BE2C (cell line): ENCODE results near the gene CUL9.

Experiments
- DNase-seq: peaks from one replicate; pipeline ENCODE4 v3.0.0-alpha.2; 2020
- H3K27me3 ChIP-seq: fragments of 250-450 bp; sonication (Bioruptor Pico); 2 replicates; pipeline ENCODE4 v1.5.1; 2020; ENCODE audit warnings: mild to moderate bottlenecking
- H3K36me3 ChIP-seq: fragments of 250-450 bp; sonication (Bioruptor Pico); 2 replicates; pipeline ENCODE4 v1.5.1; 2020; ENCODE audit warnings: mild to moderate bottlenecking
- H3K4me1 ChIP-seq: fragments of 250-450 bp; sonication (Bioruptor Pico); 2 replicates; pipeline ENCODE4 v1.5.1; 2020
- H3K4me3 ChIP-seq: 2 replicates; pipeline ENCODE4 v1.5.1; 2011; ENCODE audit warnings: low read depth, low read length
- H3K9me3 ChIP-seq: fragments of 250-450 bp; sonication (Bioruptor Pico); 2 replicates; pipeline ENCODE4 v1.5.1; 2020
- TF ChIP-seq, protein P1 (sequence below): IDR thresholded peaks from 2 replicates; pipeline ENCODE4 v1.5.1; 2012; ENCODE audit warnings: mild to moderate bottlenecking, low read depth, low read length

The CUL9 gene

DNA sequence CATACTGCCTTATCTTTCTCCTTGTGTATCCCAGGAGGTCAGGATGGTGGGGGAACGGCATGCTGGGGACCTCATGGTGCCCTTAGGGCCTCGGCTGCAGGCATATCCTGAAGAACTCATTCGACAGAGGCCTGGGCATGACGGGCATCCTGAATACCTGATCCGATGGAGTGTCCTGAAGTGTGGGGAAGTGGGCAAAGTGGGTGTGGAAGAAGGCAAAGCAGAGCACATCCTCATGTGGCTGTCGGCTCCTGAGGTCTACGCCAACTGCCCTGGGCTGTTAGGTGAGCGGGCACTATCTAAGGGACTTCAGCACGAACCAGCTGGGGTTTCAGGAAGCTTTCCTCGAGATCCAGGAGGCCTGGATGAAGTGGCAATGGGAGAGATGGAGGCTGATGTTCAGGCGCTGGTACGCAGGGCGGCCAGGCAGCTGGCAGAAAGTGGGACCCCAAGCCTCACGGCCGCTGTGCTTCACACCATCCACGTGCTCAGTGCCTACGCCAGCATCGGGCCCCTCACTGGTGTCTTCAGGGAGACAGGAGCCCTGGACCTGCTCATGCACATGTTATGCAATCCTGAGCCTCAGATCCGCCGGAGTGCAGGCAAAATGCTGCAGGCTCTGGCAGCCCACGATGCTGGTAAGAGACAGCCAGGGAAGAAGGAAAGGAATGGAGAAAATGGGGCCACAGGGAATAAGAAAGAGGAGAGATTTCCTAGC lies 2.4 kb downstream of the CUL9 start:
- Histone ChIP-seq H3K4me3 (no peak overlapping the region), H3K9me3 (no peaks in the 10 kb centered on the region), H3K27me3 (no peaks in the 10 kb centered on the region), H3K4me1 (no peaks in the 10 kb centered on the region), H3K36me3 (peaks cover 2% of the 10 kb centered on the region)
- TF ChIP-seq, protein P1, sequence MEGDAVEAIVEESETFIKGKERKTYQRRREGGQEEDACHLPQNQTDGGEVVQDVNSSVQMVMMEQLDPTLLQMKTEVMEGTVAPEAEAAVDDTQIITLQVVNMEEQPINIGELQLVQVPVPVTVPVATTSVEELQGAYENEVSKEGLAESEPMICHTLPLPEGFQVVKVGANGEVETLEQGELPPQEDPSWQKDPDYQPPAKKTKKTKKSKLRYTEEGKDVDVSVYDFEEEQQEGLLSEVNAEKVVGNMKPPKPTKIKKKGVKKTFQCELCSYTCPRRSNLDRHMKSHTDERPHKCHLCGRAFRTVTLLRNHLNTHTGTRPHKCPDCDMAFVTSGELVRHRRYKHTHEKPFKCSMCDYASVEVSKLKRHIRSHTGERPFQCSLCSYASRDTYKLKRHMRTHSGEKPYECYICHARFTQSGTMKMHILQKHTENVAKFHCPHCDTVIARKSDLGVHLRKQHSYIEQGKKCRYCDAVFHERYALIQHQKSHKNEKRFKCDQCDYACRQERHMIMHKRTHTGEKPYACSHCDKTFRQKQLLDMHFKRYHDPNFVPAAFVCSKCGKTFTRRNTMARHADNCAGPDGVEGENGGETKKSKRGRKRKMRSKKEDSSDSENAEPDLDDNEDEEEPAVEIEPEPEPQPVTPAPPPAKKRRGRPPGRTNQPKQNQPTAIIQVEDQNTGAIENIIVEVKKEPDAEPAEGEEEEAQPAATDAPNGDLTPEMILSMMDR: no peak
- DNase-seq: no peak

DNA sequence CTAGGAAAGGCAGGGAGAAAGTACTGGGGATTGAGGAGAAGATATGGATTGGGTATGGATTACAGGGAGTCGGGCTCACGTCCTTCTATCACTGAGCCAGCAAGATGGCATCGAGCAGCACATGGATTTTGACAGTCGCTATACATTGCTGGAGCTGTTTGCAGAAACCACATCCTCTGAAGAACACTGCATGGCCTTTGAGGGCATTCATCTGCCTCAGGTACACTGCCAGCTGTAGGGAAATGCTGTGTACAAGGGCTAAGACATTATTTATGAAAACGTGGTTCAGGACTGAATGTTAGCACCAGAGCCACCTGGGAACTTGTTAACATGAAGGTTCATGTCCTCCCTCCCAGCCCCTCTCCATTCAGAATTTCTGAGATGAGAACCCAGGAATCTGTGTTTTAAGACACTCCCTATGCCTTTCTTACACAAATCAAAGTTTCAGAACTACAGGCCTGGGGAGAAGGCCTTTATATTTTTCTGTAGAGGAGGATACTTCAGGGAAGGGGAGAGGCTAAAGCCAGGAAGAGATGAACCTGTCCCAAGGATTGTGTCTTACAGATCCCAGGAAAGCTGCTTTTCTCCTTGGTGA lies 3.5 kb downstream of the CUL9 start:
- TF ChIP-seq, protein P1: no peak
- no peak for DNase-seq
- Histone ChIP-seq H3K4me3 (no peak overlapping the region), H3K9me3 (no peaks in the 10 kb centered on the region), H3K27me3 (no peaks in the 10 kb centered on the region), H3K4me1 (no peaks in the 10 kb centered on the region), H3K36me3 (no peaks in the 10 kb centered on the region)

DNA sequence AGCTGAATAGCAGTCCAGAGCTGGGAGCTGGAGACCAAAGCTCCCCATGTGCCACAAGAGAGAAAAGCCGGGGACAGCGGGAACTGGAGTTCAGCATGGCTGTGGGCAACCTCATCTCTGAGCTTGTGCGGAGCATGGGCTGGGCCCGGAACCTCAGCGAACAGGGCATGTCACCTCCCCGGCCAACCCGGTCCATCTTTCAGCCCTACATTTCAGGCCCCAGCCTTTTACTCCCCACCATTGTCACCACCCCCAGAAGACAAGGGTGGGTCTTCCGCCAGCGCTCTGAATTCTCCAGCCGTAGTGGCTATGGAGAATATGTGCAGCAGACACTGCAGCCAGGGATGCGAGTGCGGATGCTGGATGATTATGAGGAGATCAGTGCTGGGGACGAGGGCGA lies 4.0 kb downstream of the CUL9 start:
- no peaks in the 10 kb centered on the region for H3K36me3 ChIP-seq
- H3K27me3 ChIP-seq: no peaks in the 10 kb centered on the region
- no peaks in the 10 kb centered on the region for H3K4me1 ChIP-seq
- DNase-seq: no peak
- no peak overlapping the region for H3K4me3 ChIP-seq
- TF ChIP-seq, protein P1: no peak
- H3K9me3 ChIP-seq: no peaks in the 10 kb centered on the region

DNA sequence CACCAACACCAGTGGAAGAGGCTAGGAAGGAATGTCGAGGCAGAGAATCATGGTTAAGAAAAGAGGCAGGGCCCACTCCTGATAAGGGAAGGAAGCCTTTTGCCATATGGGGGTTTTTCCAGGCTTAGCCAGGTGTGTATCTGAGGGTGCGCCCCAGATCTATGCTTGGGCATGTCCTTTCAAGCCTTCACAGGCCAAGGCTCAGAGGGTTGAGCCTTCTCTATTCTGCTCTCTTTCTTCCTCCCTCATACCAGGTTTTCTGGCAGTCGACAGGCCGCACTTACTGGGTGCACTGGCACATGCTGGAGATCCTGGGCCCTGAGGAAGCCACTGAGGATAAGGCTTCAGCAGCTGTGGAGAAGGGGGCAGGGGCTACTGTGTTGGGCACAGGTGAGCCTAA lies 4.7 kb downstream of the CUL9 start:
- Histone ChIP-seq H3K27me3 (no peaks in the 10 kb centered on the region), H3K4me3 (no peak overlapping the region), H3K4me1 (no peaks in the 10 kb centered on the region), H3K36me3 (no peaks in the 10 kb centered on the region), H3K9me3 (no peaks in the 10 kb centered on the region)
- DNase-seq: no peak
- TF ChIP-seq, protein P1: no peak

DNA sequence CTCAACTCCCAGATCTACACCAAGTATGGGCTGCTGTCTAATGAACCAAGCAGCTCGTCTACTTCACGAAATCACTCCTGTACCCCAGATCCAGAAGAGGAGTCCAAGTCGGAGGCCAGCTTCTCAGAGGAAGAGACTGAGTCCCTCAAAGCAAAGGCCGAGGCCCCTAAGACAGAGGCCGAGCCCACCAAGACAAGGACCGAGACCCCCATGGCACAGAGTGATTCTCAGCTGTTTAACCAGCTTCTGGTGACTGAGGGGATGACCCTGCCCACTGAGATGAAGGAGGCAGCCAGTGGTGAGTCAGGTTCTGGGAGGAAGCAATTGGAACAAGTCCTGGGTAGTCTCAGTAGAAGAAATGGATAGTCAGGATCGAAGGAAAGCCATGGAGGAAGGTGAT lies 5.8 kb downstream of the CUL9 start:
- H3K4me3 ChIP-seq: no peak overlapping the region
- no peaks in the 10 kb centered on the region for H3K27me3 ChIP-seq
- TF ChIP-seq, protein P1: no peak
- H3K4me1 ChIP-seq: no peaks in the 10 kb centered on the region
- no peaks in the 10 kb centered on the region for H3K9me3 ChIP-seq
- no peaks in the 10 kb centered on the region for H3K36me3 ChIP-seq
- no peak for DNase-seq

DNA sequence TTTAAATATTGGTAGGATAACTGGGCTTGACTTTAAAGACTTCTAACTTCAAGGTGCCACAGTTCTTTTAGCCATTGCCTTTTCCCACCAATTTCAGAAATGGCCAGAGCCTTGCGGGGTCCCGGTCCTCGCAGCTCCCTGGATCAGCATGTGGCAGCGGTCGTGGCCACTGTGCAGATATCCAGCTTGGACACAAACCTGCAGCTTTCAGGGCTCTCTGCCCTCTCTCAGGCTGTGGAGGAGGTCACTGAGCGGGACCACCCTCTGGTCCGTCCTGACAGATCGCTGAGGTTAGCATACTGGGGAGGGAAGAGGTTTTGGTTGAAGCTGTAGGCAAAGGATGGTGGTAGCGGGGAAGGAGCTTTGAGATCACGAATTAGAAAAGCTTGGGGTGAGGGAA lies 6.4 kb downstream of the CUL9 start:
- no peak for DNase-seq
- no peaks in the 10 kb centered on the region for H3K4me1 ChIP-seq
- no peaks in the 10 kb centered on the region for H3K9me3 ChIP-seq
- TF ChIP-seq, protein P1: no peak
- no peaks in the 10 kb centered on the region for H3K36me3 ChIP-seq
- no peaks in the 10 kb centered on the region for H3K27me3 ChIP-seq
- no peak overlapping the region for H3K4me3 ChIP-seq
